ENCODE measurements around the gene RTRAF.
A peak's percentile ranks its signal among the peaks of the same experiment; 100 is the strongest.

RTRAF gene

DNA sequence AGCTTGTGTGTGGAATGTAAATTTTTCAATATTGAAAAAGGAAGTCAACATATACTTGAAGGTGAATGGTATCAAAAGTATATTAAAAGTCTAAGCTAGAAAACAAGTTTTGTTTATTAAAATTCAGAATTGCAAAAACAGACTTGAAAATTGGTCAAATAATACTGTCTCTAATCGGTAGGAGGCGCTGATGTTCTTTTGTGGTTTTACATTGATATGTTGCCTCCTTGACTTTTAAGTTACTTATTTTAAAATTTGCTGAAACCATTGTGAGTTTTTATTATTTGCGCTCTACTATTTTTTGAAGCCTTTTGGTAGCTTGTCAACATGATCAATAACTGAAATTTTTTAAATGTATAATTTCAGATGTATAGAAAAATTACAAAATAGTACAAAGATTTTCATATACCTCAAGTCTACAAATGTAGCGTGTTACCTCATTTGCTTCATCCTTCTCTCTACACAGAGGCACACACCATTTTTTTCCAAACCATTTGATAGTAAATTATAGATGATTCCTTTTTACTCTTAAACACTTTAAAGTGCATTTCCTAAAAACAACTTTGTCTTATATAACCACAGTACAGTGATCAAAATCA lies 6.9 kb downstream of the RTRAF start:
- no peak for DNase-seq

DNA sequence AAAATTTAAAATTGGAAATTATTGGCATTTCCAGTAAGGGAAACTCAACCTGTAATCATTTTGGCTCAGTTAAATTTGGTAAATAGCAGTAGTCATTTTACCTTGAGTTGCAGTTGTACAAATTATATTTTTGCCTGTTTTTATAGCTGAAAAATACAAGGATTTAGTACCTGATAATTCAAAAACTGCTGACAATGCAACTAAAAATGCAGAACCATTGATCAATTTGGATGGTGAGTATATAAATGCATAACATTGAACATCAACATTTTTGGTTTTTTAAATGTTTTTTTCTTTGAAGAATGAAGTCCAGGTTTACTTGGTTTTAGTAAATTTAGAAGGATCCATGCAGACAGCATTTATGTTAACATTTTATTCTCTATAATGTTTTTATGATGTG lies 9.0 kb downstream of the RTRAF start:
- no peak for DNase-seq

DNA sequence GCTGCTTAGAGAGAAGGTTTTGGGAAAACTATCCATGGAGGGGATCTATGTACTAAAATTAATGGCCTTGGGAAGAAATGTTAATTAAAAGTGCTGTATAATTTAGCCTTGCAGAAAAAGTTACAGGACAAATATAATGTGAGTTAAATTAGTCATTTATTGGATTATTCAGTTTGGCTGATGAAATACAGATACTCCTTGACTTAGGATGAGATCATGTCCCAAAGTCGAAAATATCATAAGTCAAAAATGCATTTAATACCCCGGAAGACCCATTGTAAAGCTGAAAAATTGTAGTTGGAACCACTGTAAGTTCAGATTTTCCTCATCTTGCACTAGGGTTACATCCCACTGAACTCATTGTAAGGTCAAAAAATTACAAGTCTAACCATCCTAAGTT lies 9.7 kb downstream of the RTRAF start:
- DNase-seq: no peak

DNA sequence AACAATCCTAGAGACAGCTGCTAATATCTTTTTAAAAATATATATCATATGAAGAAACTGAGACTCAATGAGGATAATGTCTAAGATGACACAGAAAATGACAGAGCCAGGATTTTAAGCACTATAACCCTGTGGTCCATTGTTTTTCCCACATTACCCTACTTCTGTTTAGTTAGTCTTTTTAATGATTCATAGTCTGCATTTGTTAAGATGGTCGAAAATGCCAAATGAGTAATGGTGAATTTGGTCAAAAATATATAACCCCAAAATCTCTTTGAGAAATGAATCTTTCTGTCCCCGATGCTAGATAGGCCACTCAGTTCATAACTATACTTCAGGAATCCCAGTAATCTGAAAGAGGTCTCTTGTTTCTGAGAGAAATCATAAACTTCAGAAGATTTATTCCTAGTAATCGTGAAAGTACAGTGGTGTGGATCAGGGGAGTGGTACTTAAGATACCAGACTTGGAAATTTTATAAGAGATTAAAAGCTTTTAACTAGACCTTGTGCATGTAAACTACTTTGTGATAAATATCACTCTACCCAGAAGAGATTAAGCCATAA lies 10.8 kb downstream of the RTRAF start:
- DNase-seq: no peak

DNA sequence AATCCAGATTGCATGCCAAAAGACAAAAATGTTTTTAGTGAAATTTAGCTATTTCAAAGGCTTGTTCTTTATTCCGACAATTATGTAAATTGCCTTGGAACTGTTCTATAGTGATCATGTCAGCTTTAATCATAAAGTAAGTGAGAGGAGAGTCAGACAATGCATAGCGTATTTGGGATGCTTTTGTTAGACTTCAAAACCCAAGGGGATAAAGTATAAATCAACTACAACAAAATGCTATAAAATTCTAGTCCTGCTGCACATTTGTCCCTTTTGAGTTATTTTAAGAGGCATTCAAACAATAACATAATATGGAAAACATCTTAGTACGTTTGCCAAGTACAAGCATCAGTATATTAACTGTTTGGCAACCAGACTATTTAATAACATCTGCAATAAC lies 11.3 kb downstream of the RTRAF start:
- DNase-seq: no peak

DNA sequence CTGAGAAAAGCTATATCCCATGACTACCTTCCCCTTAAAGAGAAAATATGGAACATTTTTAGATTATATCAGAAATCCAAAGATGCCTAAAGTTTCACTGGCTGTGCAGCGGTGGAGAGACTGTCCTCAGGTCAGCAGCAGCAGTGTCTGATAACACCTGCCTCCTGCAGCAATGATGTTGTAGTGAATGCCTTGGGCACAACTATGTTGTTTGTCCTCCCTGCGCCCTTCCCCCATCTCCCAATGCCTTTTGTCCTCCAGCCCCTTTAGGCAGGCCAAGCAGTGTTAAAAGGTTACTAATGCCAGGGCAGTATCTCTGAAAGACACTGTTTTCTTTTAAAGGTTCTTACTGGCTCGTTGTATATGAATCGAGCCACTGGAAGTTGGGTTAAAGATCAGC lies 13.2 kb downstream of the RTRAF start:
- DNase-seq: no peak

DNA sequence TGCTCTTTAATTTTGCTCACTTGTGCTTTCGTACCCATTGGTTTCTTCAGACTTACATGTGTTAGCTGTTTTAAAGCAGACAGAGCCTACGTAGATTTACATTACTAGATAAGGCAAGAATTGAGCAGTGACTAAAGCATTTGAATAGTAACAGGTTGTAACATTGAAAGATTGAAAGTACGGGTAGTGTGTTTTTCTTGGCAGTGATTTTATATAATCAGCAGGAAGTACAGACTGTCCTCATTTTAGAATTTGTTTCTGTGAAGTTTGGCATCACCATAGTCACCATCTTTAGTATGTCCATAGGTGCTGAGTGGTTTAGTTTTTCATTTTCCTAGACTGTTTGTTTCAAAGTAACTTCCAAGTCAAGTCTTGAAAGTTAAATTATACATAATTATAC lies 14.0 kb downstream of the RTRAF start:
- no peak for DNase-seq

DNA sequence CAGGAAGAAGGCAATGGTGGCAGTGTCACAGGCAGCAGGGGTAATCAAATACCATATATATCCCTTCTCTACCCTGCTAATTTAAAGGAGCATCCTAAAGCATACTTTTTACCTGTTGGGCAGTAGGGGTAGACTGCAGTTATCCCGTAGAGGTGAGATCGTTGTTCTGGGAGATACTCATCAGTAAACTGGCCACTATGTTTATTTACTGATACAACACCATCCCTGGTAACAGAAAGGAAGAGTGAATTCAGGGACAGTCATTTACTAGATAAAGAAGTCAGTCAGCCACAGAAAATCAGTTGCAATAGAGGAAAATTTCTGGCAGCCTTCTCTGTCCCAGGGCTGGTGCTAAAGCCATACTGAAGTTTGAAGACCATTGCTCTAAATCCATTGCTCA lies 16.3 kb downstream of the RTRAF start:
- no peak for DNase-seq

DNA sequence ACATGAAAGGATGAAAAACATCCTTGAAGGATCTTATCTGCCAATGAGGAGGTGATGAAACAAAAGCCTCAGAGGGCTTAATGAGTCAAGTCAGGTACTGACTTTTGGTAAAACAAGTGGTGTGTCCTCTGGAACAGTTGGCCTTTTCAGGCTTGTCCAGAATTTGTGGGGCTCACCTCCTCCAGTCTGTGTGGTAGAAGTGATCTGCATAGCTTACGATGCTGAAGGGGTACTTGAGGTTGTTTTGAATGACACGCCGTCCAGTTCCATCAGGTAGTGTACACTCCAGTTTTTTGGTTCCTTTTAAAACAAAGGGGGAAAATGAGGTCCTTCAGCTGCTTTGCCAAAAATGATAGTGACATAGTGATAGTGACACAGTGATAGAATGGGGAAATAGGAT lies 17.0 kb downstream of the RTRAF start:
- DNase-seq: no peak

DNA sequence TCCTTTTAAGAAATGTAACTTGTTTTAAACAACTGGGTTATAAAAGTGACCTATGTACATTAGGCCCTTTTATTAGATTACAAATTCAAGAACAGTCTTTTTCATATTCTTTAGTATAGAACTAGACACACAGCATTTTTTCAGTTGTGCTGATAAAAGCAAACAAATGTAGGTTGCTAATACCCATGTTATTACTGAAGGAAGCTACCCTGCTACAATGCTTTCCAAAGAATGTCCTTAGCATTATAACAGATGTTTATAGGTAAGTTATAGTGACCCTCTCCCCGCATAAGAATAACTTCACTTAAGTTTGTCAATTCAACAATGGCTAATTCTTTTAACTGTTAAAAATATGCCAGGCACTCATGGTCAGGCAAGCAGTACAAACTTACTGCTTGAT lies 17.9 kb downstream of the RTRAF start:
- DNase-seq: no peak

DNA sequence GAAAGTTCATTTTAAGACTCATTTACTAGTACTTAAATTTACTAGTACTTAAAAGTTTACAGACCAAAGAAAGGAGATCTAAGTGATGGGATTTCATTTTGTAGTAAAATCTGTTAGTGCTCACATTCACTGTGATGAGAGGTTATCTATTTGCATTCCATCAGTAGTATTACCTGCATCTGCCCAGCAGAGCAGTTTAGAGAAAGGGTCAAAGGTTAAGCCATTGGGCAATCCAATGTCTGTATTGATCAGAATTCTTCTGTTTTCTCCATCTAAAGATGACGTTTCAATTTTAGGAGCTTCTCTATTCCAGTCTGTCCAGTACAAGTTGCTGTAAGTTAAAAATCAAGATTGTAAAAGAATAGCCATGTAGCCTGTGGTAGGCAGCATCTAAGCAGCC lies 18.3 kb downstream of the RTRAF start:
- no peak for DNase-seq

DNA sequence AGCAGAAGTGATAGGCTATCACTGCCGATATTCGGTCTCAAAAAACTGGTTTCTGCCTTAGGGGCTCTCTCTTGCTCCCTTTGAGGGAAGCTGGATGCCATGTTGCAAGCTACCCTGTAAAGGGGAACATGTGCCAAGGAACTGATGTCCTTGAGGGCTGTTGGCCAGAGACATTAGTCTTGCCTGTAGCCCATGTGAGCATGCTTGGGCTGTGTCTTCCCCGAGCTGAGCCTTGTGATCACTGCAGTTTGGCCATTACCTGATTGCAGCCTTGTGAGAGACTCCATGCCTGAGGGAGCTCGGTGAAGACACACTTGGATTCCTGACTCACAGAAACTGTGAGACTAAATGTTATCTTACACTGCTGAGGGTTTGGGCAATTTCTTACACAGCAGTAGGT lies 18.8 kb downstream of the RTRAF start:
- no peak for DNase-seq

DNA sequence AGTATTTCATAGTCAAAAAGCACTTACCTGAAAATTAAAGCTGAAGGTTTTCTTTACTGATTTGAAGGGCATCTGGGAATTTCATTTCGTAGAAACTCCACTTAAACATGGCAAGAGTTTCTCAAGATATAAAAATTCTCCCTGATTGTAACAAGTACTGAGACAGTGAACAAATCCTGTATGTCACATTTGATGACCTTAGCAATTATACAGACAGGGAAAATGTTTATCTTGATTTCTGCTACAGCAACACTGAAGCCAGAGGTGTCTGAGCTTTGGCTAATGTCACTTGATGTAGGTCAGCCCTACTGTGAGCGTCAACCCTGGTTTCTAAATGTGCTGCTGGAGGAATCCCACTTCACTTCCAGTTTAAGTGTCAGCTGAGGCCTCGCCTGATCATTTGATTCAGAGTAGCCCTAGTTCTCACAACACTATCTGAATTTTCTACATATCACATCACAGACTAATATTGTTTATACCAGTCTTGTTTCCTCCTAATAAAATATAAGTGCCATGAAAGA lies 20.9 kb downstream of the RTRAF start:
- DNase-seq: no peak

DNA sequence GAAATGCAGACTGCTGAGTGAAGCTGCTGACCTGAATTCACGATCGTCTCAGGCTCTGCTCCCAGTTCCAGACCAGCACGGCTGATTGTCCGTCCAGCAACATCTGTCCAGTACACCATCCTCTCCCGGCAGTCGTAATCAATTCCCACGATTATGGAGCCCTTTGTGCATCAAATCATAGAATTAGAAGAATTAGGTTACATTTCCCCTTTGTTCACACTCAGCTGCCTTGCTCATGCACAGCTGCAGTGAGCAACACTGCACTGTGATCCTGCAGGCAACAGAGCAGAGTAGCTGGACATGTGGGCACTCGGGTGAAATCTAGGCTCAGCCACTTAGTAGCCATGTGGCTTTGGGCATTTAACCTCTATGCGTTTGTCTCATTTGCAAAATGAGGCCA lies 22.2 kb downstream of the RTRAF start:
- DNase-seq: no peak

DNA sequence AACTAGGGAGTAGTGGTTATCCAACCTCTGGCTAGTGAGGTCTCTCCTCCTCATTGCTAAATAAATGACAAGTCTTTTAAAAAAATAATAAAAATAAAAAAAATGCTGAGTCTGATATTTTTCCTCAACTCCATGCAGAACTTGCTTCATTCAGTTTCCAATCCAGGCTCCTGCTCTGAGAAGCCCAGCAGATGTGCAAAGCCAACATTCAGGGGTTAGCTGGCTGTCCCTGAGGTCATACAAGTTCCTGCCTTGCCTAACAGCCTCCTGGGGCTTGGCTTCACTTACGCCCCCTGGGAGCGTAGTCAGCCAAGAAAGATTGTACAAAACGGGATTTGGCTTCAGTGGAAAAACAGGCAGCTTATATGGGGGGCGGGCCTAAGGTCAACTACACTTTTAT lies 23.3 kb downstream of the RTRAF start:
- no peak for DNase-seq

DNA sequence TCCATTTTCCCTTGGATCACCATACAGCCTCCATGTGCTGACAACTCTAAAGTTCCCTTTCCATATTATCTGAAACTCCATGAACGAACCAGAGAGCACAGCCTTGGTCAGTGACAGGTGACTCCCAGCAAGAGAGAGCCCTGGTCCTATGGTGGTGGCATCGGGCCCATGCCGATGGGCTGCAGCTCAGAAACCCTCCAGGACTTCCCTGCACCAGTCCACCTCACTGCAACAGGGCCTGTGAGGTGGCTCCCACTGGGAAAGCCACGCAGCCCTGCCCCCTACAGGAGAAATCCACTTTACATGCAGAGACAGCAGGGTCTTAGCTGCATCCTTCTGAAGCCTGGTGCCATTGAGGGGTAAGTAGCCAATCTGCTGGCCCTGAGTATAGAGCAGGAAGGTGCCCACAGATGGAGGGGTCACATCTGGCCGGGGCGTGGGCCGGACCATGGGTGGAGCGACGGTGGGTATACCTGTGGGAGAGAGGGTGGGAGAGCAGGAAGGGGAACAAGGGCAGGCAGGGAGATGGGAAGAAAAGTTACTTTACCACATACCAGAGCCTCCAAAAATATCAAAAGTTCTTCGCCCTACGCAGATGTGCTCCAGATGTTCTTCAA lies 24.7 kb downstream of the RTRAF start:
- peak; percentile 77 for DNase-seq

DNA sequence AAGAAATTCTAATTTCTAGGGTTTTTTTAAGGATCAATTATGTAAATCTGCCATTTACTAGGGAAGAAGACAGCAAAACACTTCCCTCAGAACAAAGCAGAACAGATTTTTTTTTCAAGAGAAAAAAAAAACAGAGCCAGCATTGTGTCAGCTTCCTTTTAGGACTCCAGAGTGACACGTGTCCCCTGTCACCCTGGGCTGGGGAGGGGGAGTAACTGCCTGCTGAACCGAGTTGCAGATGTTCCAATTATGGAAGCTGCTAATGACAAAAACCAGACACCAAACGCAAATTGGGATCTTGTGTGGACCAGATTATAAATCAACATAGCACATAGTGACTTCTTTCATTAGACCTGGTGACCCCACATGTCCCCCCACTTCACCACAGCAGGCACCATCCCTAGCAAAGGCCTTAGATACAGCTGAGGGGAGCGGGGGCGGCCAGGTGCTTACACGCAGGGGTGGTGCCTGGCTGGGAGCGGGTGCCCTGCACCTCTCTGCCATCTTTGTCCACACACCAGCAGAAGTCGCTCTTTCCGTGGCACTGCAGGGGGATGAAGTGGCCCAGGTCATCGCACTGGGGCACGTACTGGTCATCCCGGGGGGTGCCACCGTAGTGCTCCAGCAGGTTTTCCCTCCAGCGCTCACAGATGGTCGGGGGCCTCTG lies 25.4 kb downstream of the RTRAF start:
- DNase-seq: peak; percentile 66

DNA sequence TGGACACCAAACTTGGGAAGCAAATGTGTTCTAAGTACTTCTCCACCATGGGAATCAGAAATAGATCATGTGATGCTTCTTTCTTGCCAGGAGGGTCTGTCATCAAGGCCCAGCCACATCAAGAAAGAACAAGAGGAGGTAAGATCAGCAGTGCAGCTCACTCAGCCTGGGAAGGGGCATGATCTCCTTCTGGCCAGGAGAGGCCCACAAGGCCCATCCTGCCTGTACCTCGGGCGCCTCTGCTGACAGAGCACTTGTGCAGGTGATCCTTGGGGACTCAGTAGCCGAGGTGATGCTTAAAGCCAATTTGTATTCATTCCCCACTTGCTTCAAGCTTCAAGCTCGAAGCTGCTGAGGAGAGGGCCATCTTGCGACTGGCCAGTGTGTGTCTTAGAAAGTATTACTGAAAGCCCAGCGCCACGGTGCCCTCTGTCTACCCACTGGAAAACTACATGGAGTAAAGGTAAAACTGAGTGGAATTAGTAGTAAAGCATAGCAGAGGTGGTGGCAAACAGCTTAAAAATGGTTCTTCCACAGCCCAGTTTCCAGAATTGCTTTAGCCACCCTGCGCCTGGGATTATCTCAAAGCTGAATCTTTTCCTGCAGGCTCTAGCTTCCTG lies 26.2 kb downstream of the RTRAF start:
- peak; percentile 68 for DNase-seq

DNA sequence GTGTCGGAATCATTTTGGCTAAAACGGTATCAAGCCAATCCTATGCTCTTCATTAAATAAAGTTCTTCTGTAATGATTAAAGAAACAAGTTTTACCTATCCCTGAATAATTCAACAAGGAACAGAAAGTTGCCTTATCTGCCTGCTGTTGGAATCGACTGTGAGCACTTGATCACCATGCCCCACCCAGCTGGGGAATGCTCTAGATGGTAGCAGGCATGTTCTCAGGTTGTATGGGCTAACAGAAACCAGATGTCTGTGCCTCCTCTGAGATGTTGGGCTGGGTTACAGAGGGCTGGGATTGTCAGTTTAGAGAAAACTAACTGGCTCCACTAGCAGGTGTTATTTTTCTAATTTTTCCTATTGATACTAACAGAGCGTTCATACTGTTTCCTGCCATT lies 28.9 kb downstream of the RTRAF start:
- no peak for DNase-seq

DNA sequence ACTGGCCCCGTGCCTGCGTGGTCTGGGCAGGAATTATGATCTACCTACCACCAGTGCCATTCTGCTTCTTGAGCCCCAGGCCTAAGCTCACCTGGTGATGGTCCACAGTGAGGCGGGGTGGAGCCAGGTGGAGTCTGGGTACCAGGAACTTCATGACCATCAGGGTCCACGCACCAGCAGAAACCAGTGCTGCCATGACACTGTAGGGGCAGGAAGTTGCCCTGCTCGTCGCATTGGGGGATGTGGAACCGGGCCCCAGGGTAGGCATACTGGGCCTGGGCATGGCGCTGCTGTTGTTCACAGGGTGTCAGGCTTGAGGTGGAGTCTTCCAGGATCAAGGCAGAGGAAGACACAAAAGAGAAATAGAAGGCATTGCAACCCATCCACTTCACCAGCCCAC lies 29.6 kb downstream of the RTRAF start:
- DNase-seq: no peak

DNA sequence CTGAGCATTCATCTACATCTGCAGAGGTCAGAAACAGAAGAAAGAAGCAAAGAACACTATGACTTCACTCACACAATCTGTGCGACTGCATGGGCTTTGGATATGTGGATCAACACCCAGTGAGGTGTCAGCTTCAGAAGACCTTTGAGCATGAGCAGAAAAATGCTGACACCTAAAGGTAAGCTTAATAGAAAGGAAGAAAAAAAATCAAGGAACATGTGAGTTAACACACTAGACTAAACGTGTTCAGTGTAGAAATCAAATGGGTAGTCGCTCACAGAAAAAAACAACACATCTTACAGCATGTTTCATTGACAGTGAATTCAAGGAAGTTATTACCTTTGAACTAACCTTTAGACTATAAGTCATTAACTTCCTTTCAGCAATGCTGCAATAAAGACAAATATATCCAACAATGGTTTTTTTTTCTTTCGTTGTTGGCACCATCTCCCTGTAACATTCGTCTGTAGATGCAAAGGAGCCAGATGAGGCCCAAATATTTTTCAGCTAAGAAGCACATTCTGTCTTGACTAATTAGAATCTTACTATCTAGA lies 30.9 kb downstream of the RTRAF start:
- DNase-seq: no peak

DNA sequence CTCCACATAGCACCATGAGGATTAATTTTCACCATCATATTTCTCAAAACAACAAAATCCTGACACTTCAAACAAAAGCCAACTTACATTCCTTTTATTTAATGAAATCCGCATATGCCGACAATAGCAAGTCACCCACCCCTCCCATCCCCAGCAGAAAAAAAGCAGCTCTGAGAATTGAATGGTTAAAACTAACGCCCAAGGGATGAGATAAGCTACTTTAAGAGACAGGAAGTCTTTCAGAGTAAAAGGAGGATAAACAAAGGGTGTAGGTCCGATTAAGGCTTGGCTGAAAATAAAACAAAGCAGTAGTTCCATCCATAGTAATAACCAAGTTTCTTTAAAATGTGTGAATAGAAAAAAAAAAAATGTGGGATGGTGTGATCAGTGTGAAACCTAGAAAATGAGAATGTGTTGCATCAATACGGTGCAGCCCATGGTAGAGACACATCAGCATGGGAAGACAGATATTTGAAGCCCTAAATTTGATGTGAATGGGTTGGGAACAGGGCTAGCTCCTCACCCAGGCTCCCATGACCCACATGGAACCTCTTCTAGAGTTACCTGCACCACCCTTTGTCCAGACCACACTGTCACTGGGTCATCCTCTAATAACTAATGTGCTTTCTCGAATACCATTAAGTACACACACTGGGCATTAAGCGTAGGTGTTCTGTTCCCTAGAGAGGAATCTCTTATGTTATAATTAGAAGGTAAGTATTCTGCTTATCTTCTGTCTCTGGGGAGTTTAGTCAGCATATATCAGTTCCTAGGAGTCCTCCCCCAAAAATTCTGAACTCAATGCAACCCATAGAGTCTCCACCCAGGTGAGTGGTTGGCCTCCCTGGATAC lies 31.7 kb downstream of the RTRAF start:
- no peak for DNase-seq

Data from islet precursor cell (in vitro differentiated cells).